ENCODE results near the gene ZBTB32. TPM values are rescaled to one million over a fixed set of nuclear protein-coding genes. Genes with fewer than 3 reads are reported as not detected.

Gene ZBTB32
- total RNA-seq, 2 donors from 2014 or later, result not detected

DNA sequence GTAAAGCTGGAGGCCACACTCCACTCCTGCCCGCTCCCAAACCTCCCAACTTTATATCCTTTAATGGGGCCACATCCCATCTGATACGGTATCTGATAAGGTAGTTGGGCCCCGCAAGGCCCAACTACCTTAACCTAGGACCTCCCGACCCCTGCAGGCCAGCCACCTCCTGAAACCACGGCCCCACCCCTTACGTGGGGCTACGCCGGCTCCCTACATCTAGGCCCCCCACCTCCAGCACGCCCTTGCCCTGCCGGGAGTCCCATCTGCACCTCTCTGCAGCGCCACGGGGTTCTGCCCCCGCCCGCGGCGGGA lies 35.7 kb downstream of the ZBTB32 start:
- Histone ChIP-seq H3K27ac (peak overlapping the region; percentile 80 to 93), H3K9me3 (no peaks in the 10 kb centered on the region), H3K36me3 (peaks cover 32% of the 10 kb centered on the region), H3K4me3 (peak overlapping the region; percentile 84), H3K4me1 (ENCODE audit: control insufficient read depth in 1 of 2, low read depth in 2 of 2) (peaks cover 7 to 25% of the 10 kb centered on the region in 2 donors), H3K27me3 (replicated peaks; ENCODE audit: insufficient read depth) (no peaks in the 10 kb centered on the region)
- no peak for ATAC-seq (ENCODE audit: insufficient number of reproducible peaks, low FRiP score, low read depth)
- no peak for TF ChIP-seq CTCF (IDR thresholded peaks at IDR 0.05)
- no peak for DNase-seq (ENCODE audit: low spot score)

DNA sequence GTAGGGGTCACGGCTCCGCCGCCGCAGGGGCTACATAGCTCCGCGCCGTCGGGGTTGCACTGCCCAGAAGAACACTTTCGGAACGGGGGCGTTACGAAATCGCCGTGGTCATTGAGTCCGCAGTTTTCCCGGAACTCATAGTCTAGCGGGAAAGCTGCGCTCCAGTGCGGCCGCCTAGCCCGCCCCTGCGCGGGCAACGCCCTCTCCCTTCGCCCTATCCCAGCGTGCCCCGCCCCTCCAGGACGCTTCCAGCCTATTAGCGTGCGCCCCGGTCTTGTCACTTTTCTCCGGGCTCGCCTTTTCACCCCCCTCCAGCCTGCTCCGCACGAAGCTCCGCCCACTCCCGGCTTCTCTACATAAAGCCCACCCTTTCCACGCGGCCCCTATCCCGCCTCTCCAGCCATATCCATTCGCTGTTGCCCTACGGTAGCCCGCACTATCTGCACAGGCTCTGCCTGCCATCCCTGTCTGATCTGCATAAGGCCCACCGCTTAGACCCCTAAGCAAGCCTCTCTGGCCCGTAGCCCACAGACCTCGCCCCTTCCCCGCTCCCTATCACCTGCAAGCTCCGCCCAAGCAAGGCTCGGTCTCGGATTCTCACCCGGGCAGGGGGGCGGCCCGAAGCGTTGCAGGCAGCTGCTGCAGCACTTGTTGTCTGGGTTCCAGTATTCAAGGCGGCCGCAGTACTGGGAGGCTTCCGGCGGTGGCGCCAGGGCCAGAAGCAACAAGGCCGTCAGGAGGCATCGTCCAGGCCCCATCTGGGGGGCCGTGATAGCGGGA lies 36.3 kb downstream of the ZBTB32 start:
- no peaks in the 10 kb centered on the region for H3K27me3 ChIP-seq (replicated peaks; ENCODE audit: insufficient read depth)
- peaks cover 7 to 25% of the 10 kb centered on the region in 2 donors for H3K4me1 ChIP-seq (ENCODE audit: control insufficient read depth in 1 of 2, low read depth in 2 of 2)
- peak; percentile 86 for ATAC-seq (ENCODE audit: insufficient number of reproducible peaks, low FRiP score, low read depth)
- H3K9me3 ChIP-seq, result no peaks in the 10 kb centered on the region
- peak; percentile 96 for DNase-seq (ENCODE audit: low spot score)
- peak overlapping the region; percentile 80 to 93 for H3K27ac ChIP-seq
- H3K36me3 ChIP-seq, result peaks cover 27% of the 10 kb centered on the region
- peak overlapping the region; percentile 84 for H3K4me3 ChIP-seq
- TF ChIP-seq CTCF (IDR thresholded peaks at IDR 0.05), result peak; percentile 21

- H3K36me3 ChIP-seq, result peaks cover 26% of the 10 kb centered on the region
- peak overlapping the region; percentile 84 for H3K4me3 ChIP-seq
- peak overlapping the region; percentile 80 to 87 for H3K27ac ChIP-seq
- DNase-seq (ENCODE audit: low spot score), result no peak
- H3K4me1 ChIP-seq (ENCODE audit: control insufficient read depth in 1 of 2, low read depth in 2 of 2), result peaks cover 10 to 30% of the 10 kb centered on the region in 2 donors
- H3K9me3 ChIP-seq, result no peaks in the 10 kb centered on the region
- ATAC-seq (ENCODE audit: insufficient number of reproducible peaks, low FRiP score, low read depth), result no peak
- no peak for TF ChIP-seq CTCF (IDR thresholded peaks at IDR 0.05)
- H3K27me3 ChIP-seq (replicated peaks; ENCODE audit: insufficient read depth), result no peaks in the 10 kb centered on the region
Measured at GRCh38 chr19:35741203-35741515, 36.8 kb downstream of the ZBTB32 start.

DNA sequence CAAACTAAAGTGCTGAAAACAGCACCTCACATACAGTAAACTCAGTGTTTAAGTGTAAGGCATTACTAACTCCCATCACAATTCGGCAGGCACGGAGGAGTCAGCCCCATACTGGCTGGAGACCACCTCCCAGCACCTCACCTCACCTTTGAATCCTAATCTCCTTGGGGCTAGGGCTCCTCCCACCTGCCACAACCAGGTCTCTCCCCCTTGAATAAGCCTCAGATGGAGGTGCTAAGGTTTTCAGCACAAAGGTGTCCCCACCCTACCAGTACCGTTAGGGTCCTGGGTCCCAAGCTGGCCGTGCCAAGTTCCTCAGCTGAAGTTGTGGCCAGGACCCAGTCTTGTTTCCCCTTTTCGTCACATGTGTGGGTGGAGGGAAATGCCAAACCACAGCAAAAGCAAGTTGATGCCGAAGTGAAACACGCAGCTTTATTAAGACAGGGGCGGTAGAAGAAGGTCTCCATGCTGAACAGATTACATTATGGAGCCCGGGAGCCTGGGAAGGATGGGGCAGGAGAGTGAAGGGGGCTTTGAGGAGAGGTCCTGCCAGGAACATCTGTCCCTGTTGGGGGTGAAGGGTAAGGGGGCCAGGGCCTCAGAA lies 37.9 kb downstream of the ZBTB32 start, which contains the start of gene IGFLR1:
Gene IGFLR1, minus strand, starts transcription at position 332 of the 604 bp plus-strand sequence. CDS start 1,272 bp downstream, outside the sequence.
- Histone ChIP-seq H3K27ac (peak within 1 kb of the TSS; percentile 43 to 87), H3K9me3 (no peaks in the 10 kb centered on the region), H3K27me3 (replicated peaks; ENCODE audit: insufficient read depth) (no peaks in the 10 kb centered on the region), H3K4me1 (ENCODE audit: control insufficient read depth in 1 of 2, low read depth in 2 of 2) (peaks cover 16 to 36% of the 10 kb centered on the region in 2 donors), H3K36me3 (peaks cover 20% of the 10 kb centered on the region), H3K4me3 (peak within 1 kb of the TSS; percentile 84)
- TF ChIP-seq CTCF (IDR thresholded peaks at IDR 0.05), result no peak
- DNase-seq (ENCODE audit: low spot score), result no peak
- ATAC-seq (ENCODE audit: insufficient number of reproducible peaks, low FRiP score, low read depth), result no peak

- Histone ChIP-seq H3K4me1 (ENCODE audit: control insufficient read depth in 1 of 2, low read depth in 2 of 2) (peaks cover 22 to 44% of the 10 kb centered on the region in 2 donors), H3K27me3 (replicated peaks; ENCODE audit: insufficient read depth) (no peaks in the 10 kb centered on the region), H3K4me3 (peak overlapping the region; percentile 91), H3K36me3 (peaks cover 6% of the 10 kb centered on the region), H3K27ac (peak overlapping the region; percentile 99 to 100), H3K9me3 (no peaks in the 10 kb centered on the region)
- TF ChIP-seq CTCF (IDR thresholded peaks at IDR 0.05), result no peak
- no peak for ATAC-seq (ENCODE audit: insufficient number of reproducible peaks, low FRiP score, low read depth)
- no peak for DNase-seq (ENCODE audit: low spot score)
Measured at GRCh38 chr19:35743640-35744429, 39.5 kb downstream of the ZBTB32 start.

Data from thoracic aorta (tissue), 2 donors.